Measurements from ENCODE around the gene ZNRF4. TPM values are rescaled to one million over a fixed set of nuclear protein-coding genes. Genes with fewer than 3 reads are reported as not detected.

ZNRF4 gene
- total and polyA plus RNA-seq, 7 donors: not detected

DNA sequence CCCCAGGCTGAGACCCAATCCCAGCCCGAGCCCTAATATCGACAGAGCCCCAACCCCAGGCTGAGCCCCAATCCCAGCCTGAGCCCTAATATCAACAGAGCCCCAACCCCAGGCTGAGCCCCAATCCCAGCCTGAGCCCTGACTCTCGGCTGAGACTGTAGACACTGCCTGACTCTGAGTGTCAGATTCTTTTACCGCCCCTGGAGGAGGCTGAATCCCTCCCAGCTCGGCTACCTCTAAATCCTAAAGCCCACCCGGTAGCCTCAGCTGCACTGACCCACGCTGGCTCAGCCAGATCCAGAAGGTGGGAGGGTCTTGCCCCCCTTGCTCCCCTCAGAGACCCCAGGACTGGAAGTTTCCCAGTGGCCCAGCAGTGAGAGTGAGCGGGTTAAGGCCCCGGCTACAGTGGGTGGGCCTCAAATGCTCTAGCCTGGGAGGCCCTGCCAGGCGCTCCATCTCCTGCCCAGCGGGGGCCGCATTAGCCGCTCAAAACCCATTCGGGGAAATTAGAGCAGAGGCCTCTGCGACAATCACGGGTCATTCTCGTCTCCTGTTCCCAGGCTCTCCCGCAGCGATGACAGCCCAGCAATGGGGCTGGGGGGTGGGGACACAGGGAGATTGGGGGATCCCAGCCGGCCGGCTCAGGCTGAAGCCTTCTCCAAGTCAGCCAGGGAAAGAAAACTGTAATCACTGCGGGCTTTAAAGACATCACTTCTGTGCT lies 43.8 kb downstream of the ZNRF4 start:
- intact Hi-C loops (cut with DNase I): no loop called here
- Histone ChIP-seq H3K36me3 (ENCODE audit: insufficient read depth in 1 of 2, low read depth in 1 of 2) (no peaks in the 10 kb centered on the region), H3K4me1 (no peaks in the 10 kb centered on the region), H3K9me3 (peaks cover 23% of the 10 kb centered on the region), H3K27me3 (ENCODE audit: insufficient read depth in 3 of 3, low read length in 2 of 3) (peaks cover 0 to 18% (median 11%) of the 10 kb centered on the region in 3 donors), H3K27ac (no peak overlapping the region), H3K4me3 (no peak overlapping the region)
- 19 to 23% (median 23%) methylated on average over 20 to 22 of the region's 22 CpGs for WGBS, 3 donors
- DNase-seq (no peak), ATAC-seq (no peak)
- TF ChIP-seq, protein P1, sequence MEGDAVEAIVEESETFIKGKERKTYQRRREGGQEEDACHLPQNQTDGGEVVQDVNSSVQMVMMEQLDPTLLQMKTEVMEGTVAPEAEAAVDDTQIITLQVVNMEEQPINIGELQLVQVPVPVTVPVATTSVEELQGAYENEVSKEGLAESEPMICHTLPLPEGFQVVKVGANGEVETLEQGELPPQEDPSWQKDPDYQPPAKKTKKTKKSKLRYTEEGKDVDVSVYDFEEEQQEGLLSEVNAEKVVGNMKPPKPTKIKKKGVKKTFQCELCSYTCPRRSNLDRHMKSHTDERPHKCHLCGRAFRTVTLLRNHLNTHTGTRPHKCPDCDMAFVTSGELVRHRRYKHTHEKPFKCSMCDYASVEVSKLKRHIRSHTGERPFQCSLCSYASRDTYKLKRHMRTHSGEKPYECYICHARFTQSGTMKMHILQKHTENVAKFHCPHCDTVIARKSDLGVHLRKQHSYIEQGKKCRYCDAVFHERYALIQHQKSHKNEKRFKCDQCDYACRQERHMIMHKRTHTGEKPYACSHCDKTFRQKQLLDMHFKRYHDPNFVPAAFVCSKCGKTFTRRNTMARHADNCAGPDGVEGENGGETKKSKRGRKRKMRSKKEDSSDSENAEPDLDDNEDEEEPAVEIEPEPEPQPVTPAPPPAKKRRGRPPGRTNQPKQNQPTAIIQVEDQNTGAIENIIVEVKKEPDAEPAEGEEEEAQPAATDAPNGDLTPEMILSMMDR (IDR thresholded peaks at IDR 0.05): no peak

DNA sequence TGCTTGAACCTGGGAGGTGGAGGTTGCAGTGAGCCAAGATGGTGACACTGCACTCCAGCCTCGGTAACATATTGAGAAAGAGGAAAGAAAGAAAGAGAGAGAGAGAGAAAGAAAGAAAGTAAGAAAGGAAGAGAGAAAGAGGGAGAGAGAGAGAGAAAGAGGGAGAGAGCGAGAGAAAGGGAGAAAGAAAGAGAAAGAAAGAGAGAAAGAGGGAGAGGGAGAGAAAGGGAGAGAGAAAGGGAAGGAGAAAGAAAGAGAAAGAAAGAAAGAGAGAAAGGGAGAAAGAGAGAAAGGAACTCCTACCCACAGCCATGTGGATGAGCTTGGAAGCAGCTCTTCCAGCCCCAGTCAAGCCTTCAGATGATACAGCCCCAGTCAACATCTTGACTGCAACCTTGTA lies 46.7 kb downstream of the ZNRF4 start:
- intact Hi-C loops (cut with DNase I): no loop called here
- no peak overlapping the region for H3K4me3 ChIP-seq
- 80 to 94% (median 85%) methylated on average over 2 of the region's 2 CpGs for WGBS, 3 donors
- H3K27ac ChIP-seq: no peak overlapping the region
- TF ChIP-seq, protein P1 (IDR thresholded peaks at IDR 0.05): no peak
- DNase-seq (no peak), ATAC-seq (no peak)
- peaks cover 23% of the 10 kb centered on the region for H3K9me3 ChIP-seq
- H3K36me3 ChIP-seq (ENCODE audit: insufficient read depth in 1 of 2, low read depth in 1 of 2): no peaks in the 10 kb centered on the region
- H3K4me1 ChIP-seq: no peaks in the 10 kb centered on the region
- H3K27me3 ChIP-seq (ENCODE audit: insufficient read depth in 3 of 3, low read length in 2 of 3): peaks cover 0 to 12% (median 9%) of the 10 kb centered on the region in 3 donors

DNA sequence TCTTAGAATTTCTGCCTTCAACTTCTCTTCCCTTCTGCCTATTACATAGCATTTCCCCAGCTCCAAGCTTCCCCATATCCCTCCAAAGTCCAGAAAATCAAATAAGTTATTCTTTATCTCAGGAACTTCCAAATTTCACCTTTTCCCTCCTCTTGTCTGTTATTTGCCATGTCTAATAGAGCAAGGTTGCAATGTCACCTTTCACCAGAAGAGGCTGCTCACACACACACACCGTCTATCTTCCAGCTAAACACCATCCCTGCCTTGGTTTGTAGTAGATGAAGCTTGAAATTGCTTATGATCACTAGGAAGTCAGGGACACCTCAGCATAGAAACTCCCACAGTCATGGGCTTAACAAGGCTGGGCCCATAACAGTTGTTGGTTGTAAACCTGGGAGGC lies 48.4 kb downstream of the ZNRF4 start:
- TF ChIP-seq, protein P1 (IDR thresholded peaks at IDR 0.05): no peak
- intact Hi-C loops (cut with DNase I): no loop called here
- H3K27ac ChIP-seq: no peak overlapping the region
- peaks cover 0 to 7% (median 3%) of the 10 kb centered on the region in 3 donors for H3K27me3 ChIP-seq (ENCODE audit: insufficient read depth in 3 of 3, low read length in 2 of 3)
- no peak overlapping the region for H3K4me3 ChIP-seq
- WGBS, 3 donors: 42 to 58% (median 46%) methylated on average over 1 of the region's 1 CpG
- H3K36me3 ChIP-seq (ENCODE audit: insufficient read depth in 1 of 2, low read depth in 1 of 2): no peaks in the 10 kb centered on the region
- H3K4me1 ChIP-seq: no peaks in the 10 kb centered on the region
- DNase-seq (no peak), ATAC-seq (no peak)
- H3K9me3 ChIP-seq: peaks cover 23% of the 10 kb centered on the region

DNA sequence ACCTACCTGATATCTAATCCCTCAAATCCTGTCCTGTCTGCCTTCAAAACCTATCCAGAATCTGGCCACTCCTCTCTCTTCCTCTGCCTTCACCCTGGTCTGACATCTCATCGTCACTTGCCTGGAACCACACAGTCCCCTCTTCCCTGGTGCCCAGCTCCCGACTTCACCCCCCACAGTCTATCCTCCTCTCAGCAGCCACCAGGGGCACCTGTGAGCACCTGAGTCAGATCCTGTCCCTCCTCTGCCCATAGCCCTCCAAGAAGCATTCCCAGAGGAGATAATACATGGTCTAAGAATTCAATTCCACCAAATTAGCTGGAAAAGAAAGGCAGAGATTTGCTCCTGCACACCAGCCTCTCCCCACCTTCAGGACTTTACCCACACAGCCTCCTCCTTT lies 48.9 kb downstream of the ZNRF4 start:
- Histone ChIP-seq H3K36me3 (ENCODE audit: insufficient read depth in 1 of 2, low read depth in 1 of 2) (no peaks in the 10 kb centered on the region), H3K4me1 (no peaks in the 10 kb centered on the region), H3K9me3 (peaks cover 23% of the 10 kb centered on the region), H3K27me3 (ENCODE audit: insufficient read depth in 3 of 3, low read length in 2 of 3) (peaks cover 0 to 6% (median 3%) of the 10 kb centered on the region in 3 donors), H3K4me3 (no peak overlapping the region), H3K27ac (no peak overlapping the region)
- no peak for DNase-seq
- 60 to 64% (median 63%) methylated on average over 2 of the region's 2 CpGs for WGBS, 3 donors
- ATAC-seq: no peak
- intact Hi-C loops (cut with DNase I): no loop called here
- TF ChIP-seq, protein P1 (IDR thresholded peaks at IDR 0.05): no peak

Other genes with a start within 250 kb of the ZNRF4 start
- 10 to 100 TPM; 11.4 to 29.7 (median 23.5) TPM for gene PTPRS, start 114.6 kb upstream of the ZNRF4 start, total RNA-seq
- 1 to 10 TPM; 4.2 to 5.5 (median 4.3) TPM for gene PTPRS, start 114.6 kb upstream of the ZNRF4 start, polyA plus RNA-seq
- gene TINCR, start 112.5 kb downstream of the ZNRF4 start, total RNA-seq: under 1 TPM in 3 of 4 donors, not detected in 1; 0.09 to 0.38 (median 0.27) TPM
- under 1 TPM in 2 of 3 donors, not detected in 1; 0.06 to 0.18 TPM for gene TINCR, start 112.5 kb downstream of the ZNRF4 start, polyA plus RNA-seq
- 10 to 100 TPM; 30.4 to 52.9 (median 45.6) TPM for gene SAFB2, start 167.4 kb downstream of the ZNRF4 start, total RNA-seq
- gene SAFB2, start 167.4 kb downstream of the ZNRF4 start, polyA plus RNA-seq: 10 to 100 TPM; 31.0 to 45.2 (median 31.3) TPM
- 10 to 100 TPM; 51.3 to 88.9 (median 65.1) TPM for gene SAFB, start 167.7 kb downstream of the ZNRF4 start, total RNA-seq
- 10 to 100 TPM; 53.7 to 83.1 (median 61.0) TPM for gene SAFB, start 167.7 kb downstream of the ZNRF4 start, polyA plus RNA-seq
- 100 to 1,000 TPM; 103 to 133 (median 119) TPM for gene MICOS13, start 225.1 kb downstream of the ZNRF4 start, total RNA-seq
- 100 to 1,000 TPM; 138 to 245 (median 234) TPM for gene MICOS13, start 225.1 kb downstream of the ZNRF4 start, polyA plus RNA-seq
- gene HSD11B1L, start 225.6 kb downstream of the ZNRF4 start, total RNA-seq: 1 to 10 TPM; 4.5 to 6.2 (median 4.6) TPM
- gene HSD11B1L, start 225.6 kb downstream of the ZNRF4 start, polyA plus RNA-seq: 10 to 100 TPM in 2 of 3 donors, 1 to 10 TPM in 1; 4.7 to 15.6 (median 11.7) TPM
- 100 to 1,000 TPM; 440 to 572 (median 473) TPM for gene RPL36, start 234.9 kb downstream of the ZNRF4 start, total RNA-seq
- gene RPL36, start 234.9 kb downstream of the ZNRF4 start, polyA plus RNA-seq: 100 to 1,000 TPM; 647 to 814 (median 648) TPM